H9 (cell line): ENCODE data around the gene SORCS2. TPM values are rescaled to one million over a fixed set of nuclear protein-coding genes. Genes with fewer than 3 reads are reported as not detected.

ENCODE experiments used
- DNase-seq: peaks from one replicate; pipeline ENCODE4 v3.0.0-alpha.2; 2017
- H2AFZ ChIP-seq: one replicate; pipeline ENCODE4 v1.6.1; 2013; ENCODE audit warnings: mild to moderate bottlenecking, low read length, control low read depth, moderate library complexity
- H2AK5ac ChIP-seq: 2 replicates; pipeline ENCODE4 v1.6.1; 2013; ENCODE audit warnings: low read length, control low read depth, mixed read lengths; ENCODE audit not compliant: insufficient read length
- H2BK120ac ChIP-seq: one replicate; pipeline ENCODE4 v1.6.1; 2013; ENCODE audit warnings: low read depth, mild to moderate bottlenecking, low read length, control low read depth, inconsistent platforms; ENCODE audit not compliant: poor library complexity, severe bottlenecking
- H2BK12ac ChIP-seq: 2 replicates; pipeline ENCODE4 v1.6.1; 2013; ENCODE audit warnings: low read length, control low read depth, mixed read lengths, low read depth; ENCODE audit not compliant: insufficient read length
- H2BK15ac ChIP-seq: 2 replicates; pipeline ENCODE4 v1.6.1; 2013; ENCODE audit warnings: low read depth, low read length, control low read depth
- H2BK20ac ChIP-seq: one replicate; pipeline ENCODE4 v1.6.1; 2013; ENCODE audit warnings: low read depth, mild to moderate bottlenecking, low read length, control low read depth, inconsistent platforms; ENCODE audit not compliant: poor library complexity, severe bottlenecking
- H2BK5ac ChIP-seq: 2 replicates; pipeline ENCODE4 v1.6.1; 2013; ENCODE audit warnings: low read length, control low read depth, mixed read lengths; ENCODE audit not compliant: insufficient read length
- H3K14ac ChIP-seq: 2 replicates; pipeline ENCODE4 v1.6.1; 2013; ENCODE audit warnings: low read length, control low read depth; ENCODE audit not compliant: insufficient read depth
- H3K18ac ChIP-seq: 2 replicates; pipeline ENCODE4 v1.6.1; 2013; ENCODE audit warnings: low read depth, mild to moderate bottlenecking, mixed read lengths, low read length, control low read depth; ENCODE audit not compliant: insufficient read length
- H3K23ac ChIP-seq: 2 replicates; pipeline ENCODE4 v1.6.1; 2013; ENCODE audit warnings: low read length, control low read depth, mixed read lengths, low read depth; ENCODE audit not compliant: insufficient read length
- H3K23me2 ChIP-seq: 2 replicates; pipeline ENCODE4 v1.6.1; 2013; ENCODE audit warnings: low read depth, mild to moderate bottlenecking, mixed read lengths, low read length, control low read depth; ENCODE audit not compliant: insufficient read length, poor library complexity, severe bottlenecking
- H3K27ac ChIP-seq: 2 replicates; pipeline ENCODE4 v1.5.1; 2013; ENCODE audit warnings: low read length, control low read depth, mixed read lengths, low read depth; ENCODE audit not compliant: insufficient read length
- H3K27me3 ChIP-seq: 2 replicates; pipeline ENCODE4 v1.6.1; 2013; ENCODE audit warnings: low read length, control low read depth, inconsistent platforms; ENCODE audit not compliant: insufficient read depth
- H3K4ac ChIP-seq: 2 replicates; pipeline ENCODE4 v1.6.1; 2013; ENCODE audit warnings: low read depth, mild to moderate bottlenecking, control low read depth, inconsistent platforms, low read length, moderate library complexity
- H3K4me1 ChIP-seq: 2 replicates; pipeline ENCODE4 v1.6.1; 2013; ENCODE audit warnings: low read length, control low read depth, inconsistent platforms; ENCODE audit not compliant: insufficient read depth
- H3K4me2 ChIP-seq: 2 replicates; pipeline ENCODE4 v1.6.1; 2013; ENCODE audit warnings: low read length, control low read depth, mixed read lengths; ENCODE audit not compliant: insufficient read length, insufficient read depth
- H3K56ac ChIP-seq: 2 replicates; pipeline ENCODE4 v1.6.1; 2013; ENCODE audit warnings: low read depth, mild to moderate bottlenecking, mixed read lengths, low read length, control low read depth; ENCODE audit not compliant: insufficient read length
- H3K79me1 ChIP-seq: 2 replicates; pipeline ENCODE4 v1.6.1; 2013; ENCODE audit warnings: low read depth, mild to moderate bottlenecking, moderate library complexity, low read length, control low read depth, inconsistent platforms; ENCODE audit not compliant: insufficient read depth, poor library complexity, severe bottlenecking
- H3K79me2 ChIP-seq: 2 replicates; pipeline ENCODE4 v1.6.1; 2013; ENCODE audit warnings: low read length, control low read depth, inconsistent platforms; ENCODE audit not compliant: insufficient read depth
- H3K9ac ChIP-seq: 2 replicates; pipeline ENCODE4 v1.6.1; 2013; ENCODE audit warnings: low read length, control low read depth, mixed read lengths; ENCODE audit not compliant: insufficient read length; ENCODE audit errors: extremely low read depth
- H3K9me3 ChIP-seq: one replicate; pipeline ENCODE4 v1.6.1; 2013; ENCODE audit warnings: low read depth, low read length, inconsistent platforms; ENCODE audit not compliant: control insufficient read depth
- H3T11ph ChIP-seq: one replicate; pipeline ENCODE4 v1.6.1; 2013; ENCODE audit warnings: mild to moderate bottlenecking, low read length, control low read depth, inconsistent platforms
- H4K20me1 ChIP-seq: one replicate; pipeline ENCODE4 v1.6.1; 2013; ENCODE audit not compliant: control insufficient read depth, insufficient read length, insufficient read depth
- H4K5ac ChIP-seq: 2 replicates; pipeline ENCODE4 v1.6.1; 2013; ENCODE audit warnings: low read depth, mild to moderate bottlenecking, mixed read lengths, low read length, control low read depth; ENCODE audit not compliant: insufficient read length
- H4K8ac ChIP-seq: replicated peaks from 2 replicates; pipeline ENCODE4 v1.6.1; 2013; ENCODE audit warnings: low read length, control low read depth, mixed read lengths, low read depth; ENCODE audit not compliant: insufficient read length
- H4K91ac ChIP-seq: 2 replicates; pipeline ENCODE4 v1.6.1; 2013; ENCODE audit warnings: low read depth, mild to moderate bottlenecking, moderate library complexity, mixed read lengths, low read length, control low read depth; ENCODE audit not compliant: insufficient read length
- H3K27ac Mint-ChIP-seq, 3 experiments: 2 replicates in 2 of 3; 3 replicates in 1 of 3; pipeline ENCODE4 v1.8.0; 2020 to 2021; ENCODE audit warnings: mixed read lengths in 3 of 3, mild to moderate bottlenecking in 1 of 3, moderate library complexity in 1 of 3
- H3K27me3 Mint-ChIP-seq: 2 replicates; pipeline ENCODE4 v1.8.0; 2021; ENCODE audit warnings: low read depth, mild to moderate bottlenecking, moderate library complexity, mixed read lengths
- H3K36me3 Mint-ChIP-seq, 3 experiments: 2 replicates in 2 of 3; 3 replicates in 1 of 3; pipeline ENCODE4 v1.8.0; 2020 to 2021; ENCODE audit warnings: low read depth in 3 of 3, mixed read lengths in 3 of 3; ENCODE audit not compliant: insufficient read depth in 1 of 3
- H3K4me1 Mint-ChIP-seq, 2 experiments: 2 replicates each; pipeline ENCODE4 v1.8.0; 2020; ENCODE audit warnings: mixed read lengths in 2 of 2
- H3K4me3 Mint-ChIP-seq, 2 experiments: 2 replicates in 1 of 2; 3 replicates in 1 of 2; pipeline ENCODE4 v1.8.0; 2020 to 2021; ENCODE audit warnings: mild to moderate bottlenecking in 2 of 2, mixed read lengths in 2 of 2, moderate library complexity in 1 of 2
- H3K9me3 Mint-ChIP-seq, 2 experiments: 2 replicates in 1 of 2; 3 replicates in 1 of 2; pipeline ENCODE4 v1.8.0; 2020; ENCODE audit warnings: mild to moderate bottlenecking in 2 of 2, mixed read lengths in 2 of 2, moderate library complexity in 1 of 2
- WGBS: extraction: QIAGEN DNeasy Blood & Tissue Kit; methylation state at CpG from one replicate; pipeline ENCODE4 v1.1.7; 2013; ENCODE audit warnings: missing lambda C conversion rate, low lambda C conversion rate, mixed read lengths; ENCODE audit not compliant: insufficient read length; ENCODE audit errors: extremely low coverage; 5-methylcytosine and 5-hydroxymethylcytosine counted together
- total RNA-seq: library from RNA; stranded (reverse); gene quantifications from 2 replicates; pipeline ENCODE4 v1.2.1, GENCODE V29; 2021
- TF ChIP-seq, protein P1 (sequence below): fragments of 200-600 bp; sonication (generic); conservative IDR thresholded peaks from 3 replicates; pipeline ENCODE4 v1.8.0; 2021; ENCODE audit warnings: antibody characterized with exemption, mild to moderate bottlenecking

Gene SORCS2
- total RNA-seq, 1 experiment from 2014 or later, result 0.57 TPM

DNA sequence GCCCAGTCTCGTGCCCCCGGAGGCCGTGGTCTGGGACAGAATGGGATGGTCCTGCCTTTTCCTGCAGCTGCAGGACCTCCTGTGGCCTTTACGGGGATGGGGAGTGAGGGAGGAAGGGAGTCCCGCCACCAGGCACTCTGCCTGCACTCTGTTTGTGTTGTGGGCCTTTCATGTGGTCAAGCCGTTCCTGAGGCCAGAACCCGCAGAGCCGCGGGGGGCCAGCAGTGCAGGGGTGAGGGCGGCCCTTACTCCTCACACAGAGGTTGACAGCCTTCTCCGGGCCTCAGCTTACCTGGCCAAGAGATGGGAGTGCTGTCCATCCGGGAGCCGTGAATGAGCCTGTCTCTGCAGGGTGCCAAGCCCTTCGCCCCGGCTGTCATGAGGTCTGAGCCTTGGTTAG, 516.6 kb downstream of the SORCS2 start:
- no peaks in the 10 kb centered on the region for H3K9me3 Mint-ChIP-seq
- H3K27ac ChIP-seq, result no peak overlapping the region
- H3K27ac Mint-ChIP-seq, result no peak overlapping the region
- no peaks in the 10 kb centered on the region for H3K36me3 Mint-ChIP-seq
- no peaks in the 10 kb centered on the region for H3K79me1 ChIP-seq
- H3K4me1 ChIP-seq, result no peaks in the 10 kb centered on the region
- WGBS, result no CpG with 5 or more reads among the region's 15 CpGs
- no peak overlapping the region for H2BK120ac ChIP-seq
- no peak for DNase-seq
- H2BK5ac ChIP-seq, result no peak overlapping the region
- H3K18ac ChIP-seq, result no peak overlapping the region
- no peak overlapping the region for H3K9ac ChIP-seq
- peaks cover 2 to 9% of the 10 kb centered on the region in 2 experiments; a peak in 2 of 4 replicates for H3K4me1 Mint-ChIP-seq
- H3K56ac ChIP-seq, result no peak overlapping the region
- no peaks in the 10 kb centered on the region for H4K20me1 ChIP-seq
- H2BK15ac ChIP-seq, result no peak overlapping the region
- H3K23me2 ChIP-seq, result no peaks in the 10 kb centered on the region
- no peak overlapping the region for H3K4me3 Mint-ChIP-seq
- H3K4ac ChIP-seq, result no peak overlapping the region
- no peaks in the 10 kb centered on the region for H3K27me3 ChIP-seq
- H2BK20ac ChIP-seq, result no peak overlapping the region
- H2BK12ac ChIP-seq, result no peak overlapping the region
- no peak overlapping the region for H2AFZ ChIP-seq
- no peak overlapping the region for H3K14ac ChIP-seq
- no peak overlapping the region for H3K4me2 ChIP-seq
- no peaks in the 10 kb centered on the region for H3K9me3 ChIP-seq
- no peak overlapping the region for H4K5ac ChIP-seq
- H3T11ph ChIP-seq, result no peak overlapping the region
- H3K79me2 ChIP-seq, result no peaks in the 10 kb centered on the region
- H4K91ac ChIP-seq, result no peak overlapping the region
- TF ChIP-seq, protein P1, sequence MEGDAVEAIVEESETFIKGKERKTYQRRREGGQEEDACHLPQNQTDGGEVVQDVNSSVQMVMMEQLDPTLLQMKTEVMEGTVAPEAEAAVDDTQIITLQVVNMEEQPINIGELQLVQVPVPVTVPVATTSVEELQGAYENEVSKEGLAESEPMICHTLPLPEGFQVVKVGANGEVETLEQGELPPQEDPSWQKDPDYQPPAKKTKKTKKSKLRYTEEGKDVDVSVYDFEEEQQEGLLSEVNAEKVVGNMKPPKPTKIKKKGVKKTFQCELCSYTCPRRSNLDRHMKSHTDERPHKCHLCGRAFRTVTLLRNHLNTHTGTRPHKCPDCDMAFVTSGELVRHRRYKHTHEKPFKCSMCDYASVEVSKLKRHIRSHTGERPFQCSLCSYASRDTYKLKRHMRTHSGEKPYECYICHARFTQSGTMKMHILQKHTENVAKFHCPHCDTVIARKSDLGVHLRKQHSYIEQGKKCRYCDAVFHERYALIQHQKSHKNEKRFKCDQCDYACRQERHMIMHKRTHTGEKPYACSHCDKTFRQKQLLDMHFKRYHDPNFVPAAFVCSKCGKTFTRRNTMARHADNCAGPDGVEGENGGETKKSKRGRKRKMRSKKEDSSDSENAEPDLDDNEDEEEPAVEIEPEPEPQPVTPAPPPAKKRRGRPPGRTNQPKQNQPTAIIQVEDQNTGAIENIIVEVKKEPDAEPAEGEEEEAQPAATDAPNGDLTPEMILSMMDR, result no peak
- H3K27me3 Mint-ChIP-seq, result no peaks in the 10 kb centered on the region; the same call in none of the 2 replicates
- H3K23ac ChIP-seq, result no peak overlapping the region
- no peak overlapping the region for H4K8ac ChIP-seq
- H2AK5ac ChIP-seq, result no peak overlapping the region
